ENCODE data around the gene NPIPB4.
"Not testable (repeated sequence)": the region's sequence is repeated elsewhere in the genome, so short reads cannot be mapped to it uniquely, and the experiment has no call there.

Gene NPIPB4

GRCh38 chr16:21836334-21836733 lies 21.2 kb downstream of the NPIPB4 start:
- not testable (repeated sequence) for H3K4me3 ChIP-seq (ENCODE audit: low read length in 2 of 2); H2BK15ac ChIP-seq (ENCODE audit: low read length); H3K4me2 ChIP-seq (ENCODE audit: insufficient read depth, low read length, poor library complexity, severe bottlenecking); DNase-seq (ENCODE audit: low spot score); H3K4ac ChIP-seq (ENCODE audit: low read length); H3K27me3 ChIP-seq (ENCODE audit: control insufficient read depth in 3 of 3, insufficient read depth in 3 of 3, low read depth in 1 of 3, low read length in 3 of 3); H4K8ac ChIP-seq (ENCODE audit: low read depth, low read length); H3K79me1 ChIP-seq (ENCODE audit: low read depth, low read length); H3K36me3 ChIP-seq (replicated peaks in 1 of 2; ENCODE audit: control insufficient read depth in 2 of 2, insufficient read depth in 2 of 2, low read length in 2 of 2); H3K9me3 ChIP-seq (replicated peaks in 1 of 2; ENCODE audit: control insufficient read depth in 2 of 2, insufficient read depth in 1 of 2, low read depth in 1 of 2, low read length in 2 of 2); H2BK120ac ChIP-seq (ENCODE audit: low read depth, low read length); H2AFZ ChIP-seq (ENCODE audit: low read length); H2AK5ac ChIP-seq (ENCODE audit: low read depth, low read length); H2BK12ac ChIP-seq (ENCODE audit: low read length); H3K23ac ChIP-seq (ENCODE audit: low read depth, low read length, poor library complexity); H3K27ac ChIP-seq (replicated peaks; ENCODE audit: low read length); H3K14ac ChIP-seq (ENCODE audit: low read length); H3K18ac ChIP-seq (ENCODE audit: low read length); H3K4me1 ChIP-seq (ENCODE audit: control insufficient read depth in 2 of 2, insufficient read depth in 1 of 2, low read depth in 1 of 2, low read length in 2 of 2); H4K91ac ChIP-seq (ENCODE audit: low read depth, low read length, poor library complexity); H2BK5ac ChIP-seq (ENCODE audit: low read length); H3K9ac ChIP-seq (ENCODE audit: low read depth, low read length, poor library complexity)
- no CpG with 5 or more reads among the region's 18 CpGs for WGBS, 2 donors (ENCODE audit: extremely low coverage in 2 of 2, insufficient read length in 2 of 2, insufficient replicate concordance in 1 of 2)

GRCh38 chr16:21835747-21836146 lies 21.8 kb downstream of the NPIPB4 start:
- not testable (repeated sequence) for H4K8ac ChIP-seq (ENCODE audit: low read depth, low read length); H3K79me1 ChIP-seq (ENCODE audit: low read depth, low read length); DNase-seq (ENCODE audit: low spot score); H4K91ac ChIP-seq (ENCODE audit: low read depth, low read length, poor library complexity); H3K4ac ChIP-seq (ENCODE audit: low read length); H3K4me3 ChIP-seq (ENCODE audit: low read length in 2 of 2); H3K4me1 ChIP-seq (ENCODE audit: control insufficient read depth in 2 of 2, insufficient read depth in 1 of 2, low read depth in 1 of 2, low read length in 2 of 2); H2AK5ac ChIP-seq (ENCODE audit: low read depth, low read length); H2AFZ ChIP-seq (ENCODE audit: low read length); H2BK12ac ChIP-seq (ENCODE audit: low read length); H2BK15ac ChIP-seq (ENCODE audit: low read length); H3K4me2 ChIP-seq (ENCODE audit: insufficient read depth, low read length, poor library complexity, severe bottlenecking); H3K18ac ChIP-seq (ENCODE audit: low read length); H3K27me3 ChIP-seq (ENCODE audit: control insufficient read depth in 3 of 3, insufficient read depth in 3 of 3, low read depth in 1 of 3, low read length in 3 of 3); H3K9ac ChIP-seq (ENCODE audit: low read depth, low read length, poor library complexity); H2BK120ac ChIP-seq (ENCODE audit: low read depth, low read length); H3K27ac ChIP-seq (replicated peaks; ENCODE audit: low read length); H3K36me3 ChIP-seq (replicated peaks in 1 of 2; ENCODE audit: control insufficient read depth in 2 of 2, insufficient read depth in 2 of 2, low read length in 2 of 2); H2BK5ac ChIP-seq (ENCODE audit: low read length); H3K23ac ChIP-seq (ENCODE audit: low read depth, low read length, poor library complexity); H3K9me3 ChIP-seq (replicated peaks in 1 of 2; ENCODE audit: control insufficient read depth in 2 of 2, insufficient read depth in 1 of 2, low read depth in 1 of 2, low read length in 2 of 2); H3K14ac ChIP-seq (ENCODE audit: low read length)
- WGBS, 2 donors (ENCODE audit: extremely low coverage in 2 of 2, insufficient read length in 2 of 2, insufficient replicate concordance in 1 of 2), result no CpG with 5 or more reads among the region's 24 CpGs

GRCh38 chr16:21834211-21834610 lies 23.3 kb downstream of the NPIPB4 start:
- not testable (repeated sequence) for H3K14ac ChIP-seq (ENCODE audit: low read length); H3K4me2 ChIP-seq (ENCODE audit: insufficient read depth, low read length, poor library complexity, severe bottlenecking); H3K18ac ChIP-seq (ENCODE audit: low read length); H3K23ac ChIP-seq (ENCODE audit: low read depth, low read length, poor library complexity); H2BK12ac ChIP-seq (ENCODE audit: low read length); H3K79me1 ChIP-seq (ENCODE audit: low read depth, low read length); H2BK5ac ChIP-seq (ENCODE audit: low read length); H3K4me3 ChIP-seq (ENCODE audit: low read length in 2 of 2); H3K9ac ChIP-seq (ENCODE audit: low read depth, low read length, poor library complexity); H3K27ac ChIP-seq (replicated peaks; ENCODE audit: low read length); H3K9me3 ChIP-seq (replicated peaks in 1 of 2; ENCODE audit: control insufficient read depth in 2 of 2, insufficient read depth in 1 of 2, low read depth in 1 of 2, low read length in 2 of 2); H3K4ac ChIP-seq (ENCODE audit: low read length); H2AFZ ChIP-seq (ENCODE audit: low read length); H3K4me1 ChIP-seq (ENCODE audit: control insufficient read depth in 2 of 2, insufficient read depth in 1 of 2, low read depth in 1 of 2, low read length in 2 of 2); H4K8ac ChIP-seq (ENCODE audit: low read depth, low read length); H2BK120ac ChIP-seq (ENCODE audit: low read depth, low read length); H3K27me3 ChIP-seq (ENCODE audit: control insufficient read depth in 3 of 3, insufficient read depth in 3 of 3, low read depth in 1 of 3, low read length in 3 of 3); H2AK5ac ChIP-seq (ENCODE audit: low read depth, low read length); H4K91ac ChIP-seq (ENCODE audit: low read depth, low read length, poor library complexity); H3K36me3 ChIP-seq (replicated peaks in 1 of 2; ENCODE audit: control insufficient read depth in 2 of 2, insufficient read depth in 2 of 2, low read length in 2 of 2); DNase-seq (ENCODE audit: low spot score); H2BK15ac ChIP-seq (ENCODE audit: low read length)
- no CpG with 5 or more reads among the region's 5 CpGs for WGBS, 2 donors (ENCODE audit: extremely low coverage in 2 of 2, insufficient read length in 2 of 2, insufficient replicate concordance in 1 of 2)

GRCh38 chr16:21829929-21830328 lies 27.6 kb downstream of the NPIPB4 start:
- not testable (repeated sequence) for H3K18ac ChIP-seq (ENCODE audit: low read length); H2BK15ac ChIP-seq (ENCODE audit: low read length); H2BK120ac ChIP-seq (ENCODE audit: low read depth, low read length); H3K27ac ChIP-seq (replicated peaks; ENCODE audit: low read length); H3K9ac ChIP-seq (ENCODE audit: low read depth, low read length, poor library complexity); H2BK5ac ChIP-seq (ENCODE audit: low read length); H3K27me3 ChIP-seq (ENCODE audit: control insufficient read depth in 3 of 3, insufficient read depth in 3 of 3, low read depth in 1 of 3, low read length in 3 of 3); H3K79me1 ChIP-seq (ENCODE audit: low read depth, low read length); H3K4ac ChIP-seq (ENCODE audit: low read length); H3K4me1 ChIP-seq (ENCODE audit: control insufficient read depth in 2 of 2, insufficient read depth in 1 of 2, low read depth in 1 of 2, low read length in 2 of 2); H4K91ac ChIP-seq (ENCODE audit: low read depth, low read length, poor library complexity); DNase-seq (ENCODE audit: low spot score); H3K14ac ChIP-seq (ENCODE audit: low read length); H3K4me2 ChIP-seq (ENCODE audit: insufficient read depth, low read length, poor library complexity, severe bottlenecking); H3K4me3 ChIP-seq (ENCODE audit: low read length in 2 of 2); H3K36me3 ChIP-seq (replicated peaks in 1 of 2; ENCODE audit: control insufficient read depth in 2 of 2, insufficient read depth in 2 of 2, low read length in 2 of 2); H2AFZ ChIP-seq (ENCODE audit: low read length); H3K9me3 ChIP-seq (replicated peaks in 1 of 2; ENCODE audit: control insufficient read depth in 2 of 2, insufficient read depth in 1 of 2, low read depth in 1 of 2, low read length in 2 of 2); H2AK5ac ChIP-seq (ENCODE audit: low read depth, low read length); H2BK12ac ChIP-seq (ENCODE audit: low read length); H3K23ac ChIP-seq (ENCODE audit: low read depth, low read length, poor library complexity); H4K8ac ChIP-seq (ENCODE audit: low read depth, low read length)
- WGBS, 2 donors (ENCODE audit: extremely low coverage in 2 of 2, insufficient read length in 2 of 2, insufficient replicate concordance in 1 of 2), result no CpG with 5 or more reads among the region's 8 CpGs
